ENCODE data around the gene DMTF1. TPM values are rescaled to one million over a fixed set of nuclear protein-coding genes. Genes with fewer than 3 reads are reported as not detected.

Gene DMTF1
- total RNA-seq, 3 donors from 2014 or later: 85.9 to 185 (median 118) TPM

GRCh38 chr7:87155788-87156187 lies 3.5 kb downstream of the DMTF1 start:
- Histone ChIP-seq H3K27me3 (no peaks in the 10 kb centered on the region), H3K9me3 (no peaks in the 10 kb centered on the region), H3K27ac (no peak overlapping the region), H3K4me3 (no peak overlapping the region), H3K4me1 (peaks cover 0 to 14% of the 10 kb centered on the region in 2 donors), H3K36me3 (no peaks in the 10 kb centered on the region)
- intact Hi-C loops (cut with DNase I; ENCODE audit: low total_unique reads): no loop called here
- DNase-seq (ENCODE audit: low spot score in 2 of 2): no peak
- no peak for TF ChIP-seq POLR2A (IDR thresholded peaks at IDR 0.05)
- no peak for TF ChIP-seq POLR2AphosphoS5 (IDR thresholded peaks at IDR 0.05)
- TF ChIP-seq CTCF (IDR thresholded peaks at IDR 0.05): no peak

- H3K27me3 ChIP-seq: no peaks in the 10 kb centered on the region
- H3K36me3 ChIP-seq: no peaks in the 10 kb centered on the region
- intact Hi-C loops (cut with DNase I; ENCODE audit: low total_unique reads): no loop called here
- H3K4me3 ChIP-seq: no peak overlapping the region
- TF ChIP-seq POLR2A (IDR thresholded peaks at IDR 0.05): no peak
- TF ChIP-seq CTCF (IDR thresholded peaks at IDR 0.05): no peak
- TF ChIP-seq POLR2AphosphoS5 (IDR thresholded peaks at IDR 0.05): no peak
- no peak overlapping the region for H3K27ac ChIP-seq
- peaks cover 0 to 14% of the 10 kb centered on the region in 2 donors for H3K4me1 ChIP-seq
- no peak for DNase-seq (ENCODE audit: low spot score in 2 of 2)
- H3K9me3 ChIP-seq: no peaks in the 10 kb centered on the region
Measured at GRCh38 chr7:87156709-87157108, 4.5 kb downstream of the DMTF1 start.

- no peaks in the 10 kb centered on the region for H3K36me3 ChIP-seq
- peaks cover 0 to 14% of the 10 kb centered on the region in 2 donors for H3K4me1 ChIP-seq
- no peak overlapping the region for H3K27ac ChIP-seq
- H3K4me3 ChIP-seq: no peak overlapping the region
- TF ChIP-seq POLR2A (IDR thresholded peaks at IDR 0.05): no peak
- TF ChIP-seq POLR2AphosphoS5 (IDR thresholded peaks at IDR 0.05): no peak
- TF ChIP-seq CTCF (IDR thresholded peaks at IDR 0.05): no peak
- intact Hi-C loops (cut with DNase I; ENCODE audit: low total_unique reads): no loop called here
- DNase-seq (ENCODE audit: low spot score in 2 of 2): no peak
- no peaks in the 10 kb centered on the region for H3K9me3 ChIP-seq
- no peaks in the 10 kb centered on the region for H3K27me3 ChIP-seq
Measured at GRCh38 chr7:87159538-87159937, 7.3 kb downstream of the DMTF1 start.

GRCh38 chr7:87164433-87164832 lies 12.2 kb downstream of the DMTF1 start:
- no peak for TF ChIP-seq CTCF (IDR thresholded peaks at IDR 0.05)
- TF ChIP-seq POLR2AphosphoS5 (IDR thresholded peaks at IDR 0.05): no peak
- TF ChIP-seq POLR2A (IDR thresholded peaks at IDR 0.05): no peak
- H3K36me3 ChIP-seq: peaks cover 4% of the 10 kb centered on the region
- intact Hi-C loops (cut with DNase I; ENCODE audit: low total_unique reads): no loop called here
- H3K27me3 ChIP-seq: no peaks in the 10 kb centered on the region
- no peaks in the 10 kb centered on the region for H3K9me3 ChIP-seq
- no peak overlapping the region for H3K4me3 ChIP-seq
- H3K4me1 ChIP-seq: no peaks in the 10 kb centered on the region
- H3K27ac ChIP-seq: no peak overlapping the region
- DNase-seq (ENCODE audit: low spot score in 2 of 2): no peak

- no peak overlapping the region for H3K27ac ChIP-seq
- intact Hi-C loops (cut with DNase I; ENCODE audit: low total_unique reads): no loop called here
- peaks cover 12% of the 10 kb centered on the region for H3K36me3 ChIP-seq
- H3K4me3 ChIP-seq: no peak overlapping the region
- no peaks in the 10 kb centered on the region for H3K27me3 ChIP-seq
- no peaks in the 10 kb centered on the region for H3K4me1 ChIP-seq
- DNase-seq (ENCODE audit: low spot score in 2 of 2): no peak
- TF ChIP-seq CTCF (IDR thresholded peaks at IDR 0.05) (no peak), POLR2AphosphoS5 (IDR thresholded peaks at IDR 0.05) (no peak), POLR2A (IDR thresholded peaks at IDR 0.05) (no peak)
- no peaks in the 10 kb centered on the region for H3K9me3 ChIP-seq
Measured at GRCh38 chr7:87170828-87171227, 18.6 kb downstream of the DMTF1 start.
